Vagina (tissue), 2 donors: ENCODE data around the gene AZU1. TPM values are rescaled to one million over a fixed set of nuclear protein-coding genes. Genes with fewer than 3 reads are reported as not detected.
"Not testable (repeated sequence)": the region's sequence is repeated elsewhere in the genome, so short reads cannot be mapped to it uniquely, and the experiment has no call there.

Experiments
- DNase-seq, 2 donors: peaks; one replicate each; pipeline ENCODE4 v3.0.0-alpha.2; 2017; ENCODE audit errors: extremely low spot score in 2 of 2
- H3K27ac ChIP-seq: fragments of 200-600 bp; sonication (generic); one replicate; pipeline ENCODE4 v1.5.1; 2019
- H3K27me3 ChIP-seq: fragments of 200-600 bp; sonication (generic); one replicate; pipeline ENCODE4 v1.5.1; 2019
- H3K36me3 ChIP-seq, 2 donors: fragments of 200-600 bp; sonication (generic); one replicate each; pipeline ENCODE4 v1.5.1; 2017 to 2019
- H3K4me1 ChIP-seq: fragments of 200-600 bp; sonication (generic); one replicate; pipeline ENCODE4 v1.5.1; 2019
- H3K4me3 ChIP-seq, 2 donors: fragments of 200-600 bp; sonication (generic); 1 replicate in 1 of 2; 2 replicates in 1 of 2; pipeline ENCODE4 v1.5.1; 2016 to 2019
- H3K9me3 ChIP-seq: fragments of 200-600 bp; sonication (generic); one replicate; pipeline ENCODE4 v1.5.1; 2019
- POLR2A ChIP-seq, 2 donors: fragments of 450-650 bp; IDR thresholded peaks; one replicate each; pipeline ENCODE4 v1.6.1; 2017; ENCODE audit warnings: antibody characterized with exemption in 2 of 2, mild to moderate bottlenecking in 2 of 2, moderate library complexity in 2 of 2
- POLR2AphosphoS5 ChIP-seq, 2 donors: sonication (generic); formaldehyde crosslinking; IDR thresholded peaks; one replicate each; pipeline ENCODE4 v1.9.0; 2017; ENCODE audit warnings: antibody characterized with exemption in 2 of 2, mild to moderate bottlenecking in 2 of 2, low read depth in 1 of 2; ENCODE audit not compliant: insufficient read depth in 1 of 2
- intact Hi-C: fragments of 100-400 bp; cut with DNase I; formaldehyde crosslinking; loops from one replicate; pipeline ENCODE4 v1.15.1; 2023
- total RNA-seq: library from RNA; depleted of rRNA; stranded (reverse); fragments of >200 nt; gene quantifications from one replicate; pipeline ENCODE4 v1.2.3, GENCODE V29; 2016
- TF ChIP-seq, protein P1 (sequence below), 3 experiments: fragments of 450-650 bp in 2 of 3; fragments of 200-600 bp in 1 of 3; sonication (generic) in 1 of 3; IDR thresholded peaks; one replicate each; pipeline ENCODE4 v1.5.1; 2017 to 2019; ENCODE audit warnings: antibody characterized with exemption in 3 of 3, mild to moderate bottlenecking in 2 of 3, moderate library complexity in 2 of 3

AZU1 gene
- total RNA-seq, 1 donor from 2014 or later, result not detected

DNA sequence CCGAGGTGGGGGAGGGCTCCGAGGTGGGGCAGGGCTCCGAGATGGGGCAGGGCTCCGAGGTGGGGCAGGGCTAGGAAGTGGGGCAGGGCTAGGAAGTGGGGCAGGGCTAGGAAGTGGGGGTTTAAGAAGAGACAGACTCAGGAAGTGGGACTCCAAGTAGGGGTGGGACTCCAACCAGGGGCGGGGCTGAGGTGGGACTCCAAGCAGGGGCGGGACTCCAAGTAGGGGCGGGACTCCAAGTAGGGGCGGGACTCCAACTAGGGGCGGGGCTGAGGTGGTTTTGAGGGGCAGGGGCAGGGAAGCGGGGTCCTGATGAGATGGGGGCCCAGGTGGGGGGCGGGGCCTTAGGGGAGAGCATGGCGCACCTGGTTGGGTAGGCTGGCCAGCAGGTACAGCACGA lies 45.4 kb downstream of the AZU1 start:
- TF ChIP-seq POLR2A (IDR thresholded peaks at IDR 0.05), result no peak
- TF ChIP-seq, protein P1, sequence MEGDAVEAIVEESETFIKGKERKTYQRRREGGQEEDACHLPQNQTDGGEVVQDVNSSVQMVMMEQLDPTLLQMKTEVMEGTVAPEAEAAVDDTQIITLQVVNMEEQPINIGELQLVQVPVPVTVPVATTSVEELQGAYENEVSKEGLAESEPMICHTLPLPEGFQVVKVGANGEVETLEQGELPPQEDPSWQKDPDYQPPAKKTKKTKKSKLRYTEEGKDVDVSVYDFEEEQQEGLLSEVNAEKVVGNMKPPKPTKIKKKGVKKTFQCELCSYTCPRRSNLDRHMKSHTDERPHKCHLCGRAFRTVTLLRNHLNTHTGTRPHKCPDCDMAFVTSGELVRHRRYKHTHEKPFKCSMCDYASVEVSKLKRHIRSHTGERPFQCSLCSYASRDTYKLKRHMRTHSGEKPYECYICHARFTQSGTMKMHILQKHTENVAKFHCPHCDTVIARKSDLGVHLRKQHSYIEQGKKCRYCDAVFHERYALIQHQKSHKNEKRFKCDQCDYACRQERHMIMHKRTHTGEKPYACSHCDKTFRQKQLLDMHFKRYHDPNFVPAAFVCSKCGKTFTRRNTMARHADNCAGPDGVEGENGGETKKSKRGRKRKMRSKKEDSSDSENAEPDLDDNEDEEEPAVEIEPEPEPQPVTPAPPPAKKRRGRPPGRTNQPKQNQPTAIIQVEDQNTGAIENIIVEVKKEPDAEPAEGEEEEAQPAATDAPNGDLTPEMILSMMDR (IDR thresholded peaks at IDR 0.05), result no peak
- Histone ChIP-seq H3K27ac (peak overlapping the region; percentile 81), H3K9me3 (no peaks in the 10 kb centered on the region), H3K4me1 (peaks cover 37% of the 10 kb centered on the region), H3K36me3 (peaks cover 0 to 38% of the 10 kb centered on the region in 2 donors), H3K27me3 (no peaks in the 10 kb centered on the region), H3K4me3 (no peak overlapping the region)
- DNase-seq, result no peak
- intact Hi-C loops, result no loop called here

DNA sequence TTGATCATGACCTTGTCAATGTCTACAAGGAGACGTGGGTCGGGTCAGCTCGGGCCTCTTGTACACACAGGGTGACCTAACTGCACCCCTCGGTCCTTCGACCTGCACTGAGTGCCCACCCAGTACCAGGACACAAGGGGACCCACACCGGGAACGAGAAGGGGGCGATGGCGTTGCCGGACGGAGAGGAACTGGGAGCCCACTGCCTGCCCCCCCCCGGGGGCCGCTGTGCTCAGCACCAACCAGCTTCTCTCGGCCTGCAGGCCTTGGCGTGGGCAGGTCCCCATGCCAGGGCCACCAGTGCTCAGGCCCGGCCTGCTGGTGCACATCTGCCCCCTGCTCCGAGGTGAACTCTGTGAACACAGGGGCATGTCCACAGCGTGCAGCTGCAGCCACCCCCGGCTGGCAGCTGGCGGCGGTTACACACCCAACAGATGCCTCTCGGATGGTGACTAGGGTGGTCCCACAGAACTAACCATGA lies 46.0 kb downstream of the AZU1 start:
- H3K9me3 ChIP-seq, result no peaks in the 10 kb centered on the region
- peaks cover 0 to 33% of the 10 kb centered on the region in 2 donors for H3K36me3 ChIP-seq
- H3K4me1 ChIP-seq, result peaks cover 35% of the 10 kb centered on the region
- no peak for DNase-seq
- H3K4me3 ChIP-seq, result no peak overlapping the region
- H3K27me3 ChIP-seq, result no peaks in the 10 kb centered on the region
- peak overlapping the region; percentile 81 for H3K27ac ChIP-seq
- TF ChIP-seq POLR2AphosphoS5 (IDR thresholded peaks at IDR 0.05; ENCODE audit: insufficient read depth in 1 of 2, low read depth in 1 of 2), result no peak
- TF ChIP-seq, protein P1 (IDR thresholded peaks at IDR 0.05), result no peak
- no peak for TF ChIP-seq POLR2A (IDR thresholded peaks at IDR 0.05)
- intact Hi-C loops, result no loop called here

DNA sequence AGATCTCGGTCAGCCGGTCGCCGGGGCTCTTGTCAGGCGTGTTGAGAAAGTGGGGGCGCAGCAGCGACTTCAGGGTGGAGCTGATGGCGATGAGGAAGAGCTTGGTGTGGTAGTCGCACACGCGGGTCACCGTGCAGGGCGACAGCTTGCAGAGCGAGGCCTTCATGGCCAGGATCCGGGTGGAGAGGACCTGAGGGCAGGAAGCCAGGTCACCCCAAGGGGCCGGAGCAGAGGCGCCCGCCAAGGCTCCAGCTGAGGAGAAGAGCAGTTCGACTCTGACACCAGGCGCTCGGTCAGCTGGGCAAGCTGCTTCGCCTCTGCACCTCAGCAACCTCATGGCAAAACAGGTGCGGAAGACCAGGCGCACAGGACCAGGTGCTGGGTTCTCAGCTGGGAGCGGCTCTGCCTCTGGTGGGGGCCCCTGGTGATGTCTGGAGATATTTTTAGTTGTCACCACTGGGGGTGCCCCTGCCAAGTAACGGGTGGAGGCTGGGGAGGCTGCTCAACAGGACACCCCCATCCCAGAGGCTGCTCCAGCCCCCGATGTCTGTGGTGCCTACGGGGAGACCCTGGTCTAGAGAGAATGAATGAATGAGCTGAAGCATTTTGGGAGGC lies 47.7 kb downstream of the AZU1 start:
- Histone ChIP-seq H3K27ac (no peak overlapping the region), H3K27me3 (no peaks in the 10 kb centered on the region), H3K4me1 (peaks cover 17% of the 10 kb centered on the region), H3K36me3 (peaks cover 0 to 46% of the 10 kb centered on the region in 2 donors), H3K4me3 (no peak overlapping the region), H3K9me3 (no peaks in the 10 kb centered on the region)
- intact Hi-C loops, result no loop called here
- DNase-seq, result no peak
- TF ChIP-seq POLR2A (IDR thresholded peaks at IDR 0.05) (no peak), POLR2AphosphoS5 (IDR thresholded peaks at IDR 0.05; ENCODE audit: insufficient read depth in 1 of 2, low read depth in 1 of 2) (peak in 1 of 2 donors; percentile 11)

DNA sequence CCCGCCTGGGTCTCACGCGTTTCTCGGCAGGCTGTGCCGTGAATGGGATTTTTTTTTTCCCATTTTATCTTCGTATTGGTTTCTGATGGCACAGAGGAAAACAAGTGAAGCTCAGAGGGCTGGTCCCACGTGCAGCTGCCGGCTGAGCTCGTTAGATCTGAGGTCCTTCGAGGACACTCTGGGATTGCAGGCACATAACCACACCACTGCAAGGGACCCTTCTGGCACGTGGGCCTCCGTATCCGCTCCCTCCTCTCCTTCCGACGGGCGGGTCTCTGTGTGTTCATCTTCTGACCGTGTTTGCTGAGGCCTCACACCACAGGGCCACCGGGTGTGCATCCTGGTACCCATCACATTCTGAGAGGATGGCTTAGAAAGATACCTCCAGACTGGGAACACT lies 48.5 kb downstream of the AZU1 start:
- intact Hi-C loops, result no loop called here
- no peak for DNase-seq
- peaks cover 0 to 46% of the 10 kb centered on the region in 2 donors for H3K36me3 ChIP-seq

DNA sequence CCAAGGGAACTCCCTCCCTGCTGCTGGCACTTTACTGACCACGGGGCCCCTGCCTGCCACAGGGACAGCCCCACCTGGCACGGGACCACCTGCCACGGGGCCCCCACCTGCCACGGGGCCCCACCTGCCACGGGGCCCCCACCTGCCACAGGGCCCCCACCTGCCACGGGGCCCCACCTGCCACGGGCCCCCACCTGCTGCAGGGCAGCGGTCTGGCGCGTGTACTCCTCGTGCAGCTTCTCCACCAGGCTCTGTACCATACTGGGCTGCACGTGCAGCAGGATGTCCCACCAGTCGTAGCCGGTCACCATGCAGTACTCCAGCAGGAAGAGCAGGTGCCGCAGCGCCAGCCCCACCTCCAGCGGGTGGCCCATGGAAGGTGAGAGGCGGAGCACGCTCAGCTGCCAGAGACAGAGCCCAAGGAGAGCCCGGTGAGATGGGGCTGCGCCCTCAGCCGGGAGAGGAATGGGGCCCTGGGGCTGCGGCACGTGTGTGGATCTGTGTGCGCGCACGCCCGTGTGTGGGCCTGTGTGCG lies 49.2 kb downstream of the AZU1 start:
- Histone ChIP-seq H3K4me1 (peaks cover 9% of the 10 kb centered on the region), H3K27me3 (no peaks in the 10 kb centered on the region), H3K9me3 (no peaks in the 10 kb centered on the region), H3K36me3 (peaks cover 3 to 50% of the 10 kb centered on the region in 2 donors), H3K27ac (no peak overlapping the region), H3K4me3 (no peak overlapping the region)
- TF ChIP-seq POLR2AphosphoS5 (IDR thresholded peaks at IDR 0.05; ENCODE audit: insufficient read depth in 1 of 2, low read depth in 1 of 2), result peak in 1 of 2 donors; percentile 41
- TF ChIP-seq, protein P1 (IDR thresholded peaks at IDR 0.05), result no peak
- DNase-seq, result no peak
- intact Hi-C loops, result no loop called here

More for the DNA sequence above, 48.5 kb downstream of the AZU1 start:
- no peaks in the 10 kb centered on the region for H3K27me3 ChIP-seq
- H3K27ac ChIP-seq, result no peak overlapping the region
- no peaks in the 10 kb centered on the region for H3K9me3 ChIP-seq
- peaks cover 12% of the 10 kb centered on the region for H3K4me1 ChIP-seq
- TF ChIP-seq, protein P1 (IDR thresholded peaks at IDR 0.05), result no peak
- TF ChIP-seq POLR2A (IDR thresholded peaks at IDR 0.05) (no peak), POLR2AphosphoS5 (IDR thresholded peaks at IDR 0.05; ENCODE audit: insufficient read depth in 1 of 2, low read depth in 1 of 2) (no peak)
- H3K4me3 ChIP-seq, result no peak overlapping the region

DNA sequence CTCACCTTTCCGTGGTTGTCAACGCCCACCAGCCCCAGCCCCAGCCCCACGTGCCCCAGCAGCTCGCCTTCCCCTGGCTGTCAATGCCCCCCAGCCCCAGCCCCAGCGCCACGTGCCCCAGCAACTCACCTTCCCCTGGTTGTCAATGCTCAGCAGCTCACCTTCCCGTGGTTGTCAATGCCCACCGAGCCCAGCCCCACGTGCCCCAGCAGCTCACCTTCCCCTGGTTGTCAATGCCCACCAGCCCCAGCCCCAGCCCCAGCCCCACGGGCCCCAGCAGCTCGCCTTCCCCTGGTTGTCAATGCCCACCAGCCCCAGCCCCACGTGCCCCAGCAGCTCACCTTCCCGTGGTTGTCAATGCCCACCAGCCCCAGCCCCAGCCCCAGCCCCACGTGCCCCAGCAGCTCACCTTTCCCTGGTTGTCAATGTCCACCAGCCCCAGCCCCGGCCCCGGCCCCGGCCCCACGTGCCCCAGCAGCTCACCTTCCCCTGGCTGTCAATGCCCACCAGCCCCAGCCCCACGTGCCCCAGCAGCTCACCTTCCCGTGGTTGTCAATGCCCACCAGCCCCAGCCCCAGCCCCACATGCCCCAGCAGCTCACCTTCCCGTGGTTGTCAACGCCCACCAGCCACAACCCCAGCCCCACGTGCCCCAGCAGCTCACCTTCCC lies 50.5 kb downstream of the AZU1 start:
- intact Hi-C loops, H3K27ac ChIP-seq, H3K27me3 ChIP-seq, H3K4me3 ChIP-seq, H3K9me3 ChIP-seq, DNase-seq, H3K4me1 ChIP-seq: not testable (repeated sequence)
- peaks cover 3 to 62% of the 10 kb centered on the region in 2 donors for H3K36me3 ChIP-seq

DNA sequence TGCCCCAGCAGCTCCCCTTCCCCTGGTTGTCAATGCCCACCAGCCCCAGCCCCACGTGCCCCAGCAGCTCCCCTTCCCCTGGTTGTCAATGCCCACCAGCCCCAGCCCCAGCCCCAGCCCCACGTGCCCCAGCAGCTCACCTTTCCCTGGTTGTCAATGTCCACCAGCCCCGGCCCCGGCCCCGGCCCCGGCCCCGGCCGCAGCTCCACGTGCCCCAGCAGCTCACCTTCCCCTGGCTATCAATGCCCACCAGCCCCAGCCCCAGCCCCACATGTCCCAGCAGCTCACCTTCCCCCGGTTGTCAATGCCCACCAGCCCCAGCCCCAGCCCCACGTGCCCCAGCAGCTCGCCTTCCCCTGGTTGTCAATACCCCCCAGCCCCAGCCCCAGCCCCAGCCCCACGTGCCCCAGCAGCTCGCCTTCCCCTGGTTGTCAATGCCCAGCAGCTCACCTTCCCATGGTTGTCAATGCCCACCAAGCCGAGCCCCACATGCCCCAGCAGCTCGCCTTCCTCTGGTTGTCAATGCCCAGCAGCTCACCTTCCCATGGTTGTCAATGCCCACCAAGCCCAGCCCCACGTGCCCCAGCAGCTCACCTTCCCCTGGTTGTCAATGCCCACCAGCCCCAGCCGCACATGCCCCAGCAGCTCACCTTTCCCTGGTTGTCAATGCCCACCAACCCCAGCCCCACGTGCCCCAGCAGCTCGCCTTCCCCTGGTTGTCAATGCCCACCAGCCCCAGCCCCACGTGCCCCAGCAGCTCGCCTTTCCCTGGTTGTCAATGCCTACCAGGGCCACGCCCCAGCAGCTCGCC lies 51.3 kb downstream of the AZU1 start:
- H3K27ac ChIP-seq, H3K9me3 ChIP-seq, H3K27me3 ChIP-seq, H3K4me3 ChIP-seq, DNase-seq, intact Hi-C loops, H3K4me1 ChIP-seq: not testable (repeated sequence)
- H3K36me3 ChIP-seq, result peaks cover 3 to 65% of the 10 kb centered on the region in 2 donors
